A673 (cell line): ENCODE data around the gene TFCP2. TPM values are rescaled to one million over a fixed set of nuclear protein-coding genes. Genes with fewer than 3 reads are reported as not detected.

ENCODE experiments used
- BruUV-seq: library from RNA; stranded (reverse); fragments of 400-500 nt; replicated peaks from 2 replicates; lab custom pipeline; 2021; lab: Mats Ljungman, UMichigan
- CTCF ChIA-PET: fragments of 300-600 bp; sonication (Branson Sonifier 250); formaldehyde crosslinking; loops from one replicate; lab custom pipeline; 2022; ENCODE audit warnings: antibody characterized with exemption; lab: Charles Lee
- POLR2A ChIA-PET: fragments of 300-600 bp; sonication (Branson Sonifier 250); formaldehyde crosslinking; loops from one replicate; lab custom pipeline; 2022; ENCODE audit warnings: antibody characterized with exemption; ENCODE audit not compliant: low non-redundant PET; lab: Charles Lee
- DNase-seq: peaks from one replicate; pipeline ENCODE4 v3.0.0-alpha.2; 2015; ENCODE audit warnings: low spot score
- H3K27ac ChIP-seq: fragments of 200-600 bp; sonication (generic); 2 replicates; pipeline ENCODE4 v1.5.1; 2016; ENCODE audit warnings: mixed run types, low read depth, mild to moderate bottlenecking, mixed read lengths, antibody characterized with exemption, low read length; ENCODE audit not compliant: poor library complexity, severe bottlenecking
- H3K27me3 ChIP-seq: fragments of 200-600 bp; sonication (generic); replicated peaks from 2 replicates; pipeline ENCODE4 v1.6.1; 2017; ENCODE audit warnings: mixed run types, low read depth, mild to moderate bottlenecking, mixed read lengths, antibody characterized with exemption, low read length; ENCODE audit not compliant: insufficient read depth, poor library complexity
- H3K36me3 ChIP-seq: fragments of 200-600 bp; sonication (generic); 2 replicates; pipeline ENCODE4 v1.6.1; 2016; ENCODE audit warnings: mixed run types, mild to moderate bottlenecking, mixed read lengths, antibody characterized with exemption, low read length; ENCODE audit not compliant: insufficient read depth, poor library complexity, severe bottlenecking
- H3K4me1 ChIP-seq: fragments of 200-600 bp; sonication (generic); 2 replicates; pipeline ENCODE4 v1.6.1; 2017; ENCODE audit warnings: mixed run types, mild to moderate bottlenecking, mixed read lengths, antibody characterized with exemption, low read length; ENCODE audit not compliant: insufficient read depth, poor library complexity, severe bottlenecking
- H3K4me3 ChIP-seq: fragments of 200-600 bp; sonication (generic); 2 replicates; pipeline ENCODE4 v1.5.1; 2016; ENCODE audit warnings: low read depth, mixed run types, mild to moderate bottlenecking, mixed read lengths, low read length; ENCODE audit not compliant: poor library complexity, severe bottlenecking
- H3K9me3 ChIP-seq: fragments of 200-600 bp; sonication (generic); 2 replicates; pipeline ENCODE4 v1.6.1; 2016; ENCODE audit warnings: mixed run types, low read depth, mild to moderate bottlenecking, mixed read lengths, antibody characterized with exemption, low read length; ENCODE audit not compliant: poor library complexity, severe bottlenecking
- CTCF ChIP-seq: fragments of 300-800, 200-600 bp; sonication (generic); conservative IDR thresholded peaks from 2 replicates; pipeline ENCODE4 v1.5.1; 2017; ENCODE audit warnings: low read depth, mild to moderate bottlenecking, antibody characterized with exemption, low read length, moderate library complexity, mixed read lengths
- EZH2 ChIP-seq: fragments of 200-600 bp; sonication (generic); IDR thresholded peaks from 2 replicates; pipeline ENCODE4 v1.6.1; 2017; ENCODE audit warnings: borderline replicate concordance, low read depth, mild to moderate bottlenecking, mixed read lengths, antibody characterized with exemption, low read length; ENCODE audit not compliant: poor library complexity, severe bottlenecking
- intact Hi-C: fragments of 100-400 bp; cut with micrococcal nuclease; formaldehyde crosslinking; loops from one replicate; pipeline ENCODE4 v1.10.0; 2022; ENCODE audit not compliant: unreplicated experiment
- total RNA-seq: library from RNA; stranded (reverse); gene quantifications from 2 replicates; pipeline ENCODE4 v1.2.3, GENCODE V29; 2021

The TFCP2 gene
- total RNA-seq, 1 experiment from 2014 or later = 46.1 TPM

GRCh38 chr12:51186465-51187085 lies 13.6 kb upstream of the TFCP2 start:
- BruUV-seq = no TSS peak
- Histone ChIP-seq H3K9me3 (no peaks in the 10 kb centered on the region), H3K27ac (peak overlapping the region; percentile 8), H3K4me3 (no peak overlapping the region), H3K36me3 (no peaks in the 10 kb centered on the region), H3K27me3 (no peaks in the 10 kb centered on the region), H3K4me1 (no peaks in the 10 kb centered on the region)
- DNase-seq = no peak
- POLR2A ChIA-PET = no interaction called here
- TF ChIP-seq EZH2 (no peak), CTCF (no peak)
- CTCF ChIA-PET = no interaction called here
- intact Hi-C loops = no loop called here

GRCh38 chr12:51185171-51185717 lies 12.3 kb upstream of the TFCP2 start:
- no peaks in the 10 kb centered on the region for H3K4me1 ChIP-seq
- H3K4me3 ChIP-seq = no peak overlapping the region
- no peaks in the 10 kb centered on the region for H3K9me3 ChIP-seq
- ChIA-PET POLR2A (no interaction called here), CTCF (no interaction called here)
- no peaks in the 10 kb centered on the region for H3K27me3 ChIP-seq
- no peak overlapping the region for H3K27ac ChIP-seq
- intact Hi-C loops = no loop called here
- no peak for TF ChIP-seq EZH2
- no peak for TF ChIP-seq CTCF
- no peak for DNase-seq
- BruUV-seq = no TSS peak
- no peaks in the 10 kb centered on the region for H3K36me3 ChIP-seq

- H3K36me3 ChIP-seq = no peaks in the 10 kb centered on the region
- CTCF ChIA-PET = no interaction called here
- H3K27me3 ChIP-seq = no peaks in the 10 kb centered on the region
- H3K27ac ChIP-seq = no peak overlapping the region
- no peak for TF ChIP-seq CTCF
- no peak for TF ChIP-seq EZH2
- no TSS peak for BruUV-seq
- POLR2A ChIA-PET = no interaction called here
- no peak overlapping the region for H3K4me3 ChIP-seq
- peak; percentile 39 for DNase-seq
- H3K9me3 ChIP-seq = no peaks in the 10 kb centered on the region
- intact Hi-C loops = no loop called here
- no peaks in the 10 kb centered on the region for H3K4me1 ChIP-seq
Observed at GRCh38 chr12:51183816-51184215, 10.9 kb upstream of the TFCP2 start.
